A204.1 (cell line): Measurements from ENCODE around the gene SDCBP2.

Experiments
- FAIRE-seq: peaks from 2 replicates; lab custom pipeline; 2012; peaks lifted over from hg19 to GRCh38; lab: Jason Lieb, UNC

The SDCBP2 gene

DNA sequence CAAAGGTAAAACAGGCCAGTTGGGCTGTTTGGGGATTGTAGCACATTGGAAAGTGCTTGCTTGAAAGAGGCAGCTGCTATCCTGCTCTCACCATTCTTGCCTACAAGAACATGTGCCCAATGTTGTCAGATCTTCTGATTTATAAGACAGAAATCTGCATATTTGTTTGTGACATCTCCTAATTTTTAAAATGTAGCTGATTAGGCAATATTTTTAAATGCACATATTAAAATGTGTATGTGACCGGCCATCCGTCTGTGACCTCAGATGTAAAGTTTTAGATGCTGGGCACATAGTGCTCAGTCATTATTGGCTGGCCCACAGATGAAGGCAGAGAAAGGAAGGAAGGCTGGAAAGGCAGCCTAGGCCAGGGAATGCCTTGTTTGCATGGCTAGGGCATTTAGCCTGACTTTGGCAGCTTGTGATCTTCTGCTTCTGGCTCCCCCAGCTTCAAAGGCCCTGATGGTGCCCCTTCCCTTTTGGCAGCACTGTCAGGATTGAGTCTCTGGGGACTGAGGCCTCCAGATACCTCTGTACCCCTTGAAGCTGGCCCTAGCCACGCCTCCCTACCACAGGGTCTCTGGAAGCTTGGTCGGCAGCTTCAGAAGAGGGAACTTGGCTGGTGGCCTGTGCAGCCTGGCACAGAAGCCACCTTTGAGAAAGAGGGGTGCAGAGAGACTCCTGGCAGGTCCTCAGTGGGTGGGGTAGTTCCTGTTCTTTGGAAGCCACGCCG, 56.4 kb downstream of the SDCBP2 start:
- FAIRE-seq: no peak

DNA sequence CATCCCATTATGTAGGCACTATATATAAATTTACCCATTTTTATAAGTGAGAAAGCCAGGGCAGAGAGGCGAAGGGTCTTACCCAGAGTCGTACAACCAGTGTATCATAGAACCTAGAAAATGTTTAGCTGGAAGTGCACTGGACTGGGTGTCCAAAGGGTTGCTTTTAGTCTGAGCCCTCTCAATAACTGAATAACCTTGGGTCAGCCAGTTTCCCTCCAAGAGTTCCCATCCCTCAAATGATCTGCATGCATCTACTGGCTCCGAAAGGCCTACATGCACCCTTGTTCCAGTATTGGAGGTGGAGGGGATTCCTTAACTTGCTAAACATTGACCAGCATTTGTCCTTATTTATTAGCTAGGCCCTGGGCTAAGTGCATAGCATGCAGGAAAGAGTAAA, 59.1 kb downstream of the SDCBP2 start:
- FAIRE-seq: no peak

GRCh38 chr20:1269235-1269634, 59.7 kb downstream of the SDCBP2 start:
- FAIRE-seq: no peak

DNA sequence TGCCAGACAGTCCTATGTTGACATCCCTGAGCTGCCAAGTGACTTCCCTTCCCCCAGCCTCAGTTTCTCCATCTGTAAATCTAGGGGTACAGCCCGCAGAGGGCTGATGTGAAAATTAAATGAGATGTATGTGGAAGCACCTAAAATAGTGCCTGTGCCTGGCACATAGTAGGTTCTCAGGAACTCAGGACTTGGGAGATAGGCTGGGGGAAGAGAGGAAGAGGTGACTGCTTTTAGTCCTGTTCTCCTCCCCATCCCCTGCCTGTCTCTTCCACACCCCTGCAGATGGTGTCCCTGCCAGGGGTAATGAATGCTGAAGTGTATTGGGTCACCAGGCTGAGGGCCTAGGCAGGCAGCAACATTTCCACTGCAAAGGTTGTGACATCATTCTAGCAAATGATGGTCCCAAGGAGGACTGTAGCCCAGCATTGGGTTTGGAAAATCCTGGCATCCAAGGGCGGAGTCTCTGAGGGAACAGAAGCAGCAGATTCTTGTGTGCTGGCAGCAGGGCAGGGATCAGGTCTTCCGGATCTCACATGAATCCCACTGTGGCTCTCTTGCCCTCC, 61.0 kb downstream of the SDCBP2 start:
- FAIRE-seq: no peak

DNA sequence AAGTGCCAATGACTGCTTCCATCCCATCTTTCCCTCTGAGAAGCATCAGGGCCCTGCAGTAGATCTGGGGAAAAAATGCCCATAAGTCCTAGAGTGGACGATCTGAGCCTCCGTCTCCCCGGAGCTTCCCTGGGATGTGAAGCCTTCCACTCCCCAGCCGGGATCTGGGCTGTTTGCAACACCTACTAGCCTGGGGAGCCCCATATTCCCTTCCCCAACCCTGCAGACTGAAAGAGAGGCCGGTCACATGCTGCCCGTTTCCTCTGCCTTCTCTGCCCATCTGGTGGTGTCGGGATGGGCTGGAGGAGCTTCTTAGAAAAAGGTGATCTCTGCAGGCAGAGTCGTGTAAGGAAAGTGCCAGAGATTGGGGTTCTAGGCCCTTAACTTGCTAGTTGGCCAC, 61.8 kb downstream of the SDCBP2 start:
- no peak for FAIRE-seq

DNA sequence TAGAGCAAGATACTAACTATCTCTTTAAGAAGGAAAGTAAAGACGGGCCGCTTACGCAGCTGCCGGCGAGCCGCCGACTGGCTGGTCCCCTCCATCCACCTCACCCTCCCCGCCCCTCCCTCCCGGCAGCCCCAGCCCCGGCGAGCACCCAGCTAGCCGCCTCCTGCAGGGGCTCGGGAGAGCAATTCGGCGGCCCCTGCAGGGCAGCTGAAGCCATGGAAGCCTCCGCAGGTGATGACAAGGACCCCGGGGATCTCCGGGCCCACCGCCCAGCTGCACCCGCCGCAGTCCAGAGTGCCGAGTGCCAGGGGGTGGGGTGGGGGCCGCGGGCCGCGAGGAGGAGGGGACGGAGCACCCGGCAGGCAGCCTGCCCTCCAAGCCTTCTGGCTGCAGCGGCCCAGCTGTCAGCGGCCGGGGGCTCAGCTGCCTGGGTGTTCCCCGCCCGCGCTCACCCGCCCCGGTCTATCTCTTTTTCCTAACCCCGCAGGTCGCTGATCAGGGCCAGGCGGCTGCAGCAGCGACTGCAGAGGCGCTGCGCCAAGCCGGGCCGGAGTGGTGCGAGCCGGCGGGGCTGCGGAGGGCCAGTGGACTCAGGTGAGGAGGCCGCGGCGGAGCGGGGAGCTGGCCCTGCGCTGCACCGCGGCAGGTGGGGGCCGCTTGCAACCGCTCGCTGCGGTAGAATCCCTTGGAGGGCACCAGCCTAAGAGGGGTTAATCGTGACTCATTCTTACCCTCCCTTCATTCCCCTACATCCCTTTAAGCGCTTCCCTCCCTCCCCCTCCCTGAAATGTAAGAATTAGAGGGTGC, 62.6 kb downstream of the SDCBP2 start, which contains the start of gene SNPH:
TSS of gene SNPH (plus strand) at position 128 of the 807 bp plus-strand sequence. CDS start 29,946 bp downstream, outside the sequence.
- no peak for FAIRE-seq

- no peak for FAIRE-seq
Measured at GRCh38 chr20:1265916-1266166, 63.1 kb downstream of the SDCBP2 start.

GRCh38 chr20:1265226-1265915, 63.6 kb downstream of the SDCBP2 start:
- FAIRE-seq: no peak

DNA sequence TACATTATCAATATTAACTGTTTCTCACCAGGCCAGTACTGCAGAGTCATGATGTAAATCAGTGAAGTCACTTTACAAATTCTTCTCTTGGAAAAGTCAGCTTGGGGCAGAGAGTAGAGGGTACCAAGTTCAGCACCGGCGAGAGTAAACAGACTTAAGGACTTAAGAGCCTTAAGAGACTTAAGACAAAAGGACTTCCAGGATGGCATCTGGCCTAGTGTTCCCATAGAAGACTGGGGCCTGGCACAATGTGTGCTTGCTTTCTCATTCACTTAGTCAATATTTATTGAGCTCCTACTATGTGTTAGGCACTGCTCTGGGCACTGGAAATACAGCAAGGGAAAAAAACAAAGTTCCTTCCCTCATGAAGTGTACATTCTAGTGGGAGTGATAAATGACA, 64.2 kb downstream of the SDCBP2 start:
- FAIRE-seq: no peak

DNA sequence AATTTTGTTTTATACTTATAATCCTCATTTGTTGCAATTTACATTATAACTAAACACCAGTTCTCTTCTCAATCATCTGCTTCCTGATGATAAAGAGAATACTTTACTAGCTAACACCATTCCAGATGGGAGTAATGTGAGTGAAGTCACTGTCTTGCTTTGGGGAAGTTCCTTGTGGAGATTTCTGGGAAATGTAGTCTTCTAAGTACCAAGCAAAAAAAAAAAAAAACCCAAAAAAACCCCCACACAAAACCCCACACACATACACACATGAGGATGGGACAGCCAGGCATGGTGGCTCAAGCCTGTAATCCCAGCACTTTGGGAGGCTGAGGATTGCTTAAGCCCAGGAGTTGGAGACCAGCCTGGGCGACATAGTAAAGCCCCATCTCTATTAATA, 65.1 kb downstream of the SDCBP2 start:
- no peak for FAIRE-seq
